Keratinocyte (primary cell): ENCODE measurements around the gene ATP6V1C2. TPM values are rescaled to one million over a fixed set of nuclear protein-coding genes. Genes with fewer than 3 reads are reported as not detected.
A peak's percentile ranks its signal among the peaks of the same experiment; 100 is the strongest.

Source experiments
- DNase-seq: peaks from one replicate; pipeline ENCODE4 v3.0.0-alpha.2; 2011; ENCODE audit warnings: low read depth, missing footprints, low spot score
- FAIRE-seq: peaks from 2 replicates; lab custom pipeline; 2011; peaks lifted over from hg19 to GRCh38; lab: Jason Lieb, UNC
- H2AFZ ChIP-seq: 2 replicates; pipeline ENCODE4 v1.6.0; 2012; ENCODE audit warnings: low read length, control low read depth, inconsistent platforms; ENCODE audit not compliant: control insufficient read depth
- H3K27ac ChIP-seq: 2 replicates; pipeline ENCODE4 v1.5.1; 2011; ENCODE audit warnings: low read length; ENCODE audit not compliant: control insufficient read depth, insufficient read depth
- H3K27me3 ChIP-seq: 3 replicates; pipeline ENCODE4 v1.6.0; 2011; ENCODE audit warnings: low read length; ENCODE audit not compliant: control insufficient read depth, insufficient read depth; ENCODE audit errors: extremely low read depth
- H3K36me3 ChIP-seq, 2 experiments: 2 replicates in 1 of 2; 3 replicates in 1 of 2; pipeline ENCODE4 v1.5.1; 2011; ENCODE audit warnings: low read length in 2 of 2, mild to moderate bottlenecking in 1 of 2; ENCODE audit not compliant: control insufficient read depth in 2 of 2, insufficient read depth in 2 of 2; ENCODE audit errors: extremely low read depth in 1 of 2
- H3K4me1 ChIP-seq: 3 replicates; pipeline ENCODE4 v1.5.1; 2011; ENCODE audit warnings: low read length; ENCODE audit not compliant: control insufficient read depth, insufficient read depth; ENCODE audit errors: extremely low read depth
- H3K4me2 ChIP-seq: 3 replicates; pipeline ENCODE4 v1.6.0; 2011; ENCODE audit warnings: low read depth, low read length; ENCODE audit not compliant: control insufficient read depth, insufficient read depth; ENCODE audit errors: extremely low read depth
- H3K4me3 ChIP-seq, 3 experiments: fragments of 200-600 bp in 1 of 3; sonication (generic) in 1 of 3; 2 replicates in 2 of 3; 3 replicates in 1 of 3; pipeline ENCODE4 v1.5.1; 2011 to 2016; ENCODE audit warnings: low read length in 3 of 3, mild to moderate bottlenecking in 3 of 3, control low read depth in 2 of 3, inconsistent platforms in 1 of 3, low read depth in 1 of 3, mixed read lengths in 1 of 3, mixed run types in 1 of 3, moderate library complexity in 1 of 3; ENCODE audit not compliant: control insufficient read depth in 2 of 3, insufficient read depth in 2 of 3; ENCODE audit errors: extremely low read depth in 1 of 3
- H3K79me2 ChIP-seq: 2 replicates; pipeline ENCODE4 v1.6.0; 2012; ENCODE audit warnings: low read length; ENCODE audit not compliant: control insufficient read depth, insufficient read depth
- H3K9ac ChIP-seq: 3 replicates; pipeline ENCODE4 v1.6.0; 2011; ENCODE audit warnings: low read length; ENCODE audit not compliant: control insufficient read depth, insufficient read depth; ENCODE audit errors: extremely low read depth
- H3K9me1 ChIP-seq: 3 replicates; pipeline ENCODE4 v1.6.0; 2011; ENCODE audit warnings: low read length; ENCODE audit not compliant: control insufficient read depth, insufficient read depth; ENCODE audit errors: extremely low read depth
- H3K9me3 ChIP-seq: 2 replicates; pipeline ENCODE4 v1.5.1; 2012; ENCODE audit warnings: low read depth, low read length; ENCODE audit not compliant: control insufficient read depth
- H4K20me1 ChIP-seq: 3 replicates; pipeline ENCODE4 v1.6.0; 2011; ENCODE audit warnings: low read length; ENCODE audit not compliant: control insufficient read depth, insufficient read depth; ENCODE audit errors: extremely low read depth
- CTCF ChIP-seq, 3 experiments: IDR thresholded peaks in 1 of 3; conservative IDR thresholded peaks in 1 of 3; optimal IDR thresholded peaks in 1 of 3; 2 replicates in 2 of 3; 3 replicates in 1 of 3; pipeline versions ENCODE3 to v1.5.1; 2011; ENCODE audit warnings: low read length in 3 of 3, mild to moderate bottlenecking in 3 of 3, moderate library complexity in 2 of 3, control low read depth in 1 of 3, inconsistent platforms in 1 of 3; ENCODE audit not compliant: insufficient read depth in 2 of 3; ENCODE audit errors: extremely low read depth in 1 of 3
- EZH2 ChIP-seq: IDR thresholded peaks from one replicate; pipeline ENCODE4 v1.6.1; 2012; ENCODE audit warnings: inconsistent platforms, mild to moderate bottlenecking, low read length, moderate library complexity
- dilution Hi-C: fragments of 300-500 bp; cut with MboI; formaldehyde crosslinking; loops from one replicate; pipeline ENCODE4 v1.7.0; 2020; ENCODE audit warnings: low sequenced_read_pairs; ENCODE audit not compliant: extremely low pct_ligation_motif_present
- polyA plus RNA-seq, 5 experiments: library from polyadenylated mRNA; depleted of rRNA in 3 of 5; stranded (reverse) in 3 of 5; stranded (forward) in 1 of 5; unstranded in 1 of 5; fragments of >200 nt; gene quantifications; 1 replicate in 1 of 5; 2 replicates in 3 of 5; 3 replicates in 1 of 5; pipeline versions ENCODE4 v1.2.1 to v1.2.3, GENCODE V29; 2011 to 2012; ENCODE audit warnings: missing spikeins in 2 of 5, low read depth in 1 of 5, low replicate concordance in 1 of 5

ATP6V1C2 gene
- polyA plus RNA-seq, 1 donor (not counting 4 experiments of a cell fraction or from before 2014, with no cell fraction given), result 0.55 TPM

- no peaks in the 10 kb centered on the region for H3K79me2 ChIP-seq
- H3K27me3 ChIP-seq, result peaks cover 14% of the 10 kb centered on the region
- FAIRE-seq (no peak), DNase-seq (no peak)
- dilution Hi-C loops, result no loop called here
- no peaks in the 10 kb centered on the region for H3K36me3 ChIP-seq
- no peak overlapping the region for H3K4me2 ChIP-seq
- TF ChIP-seq CTCF (optimal IDR thresholded peaks at IDR 0.05 in 1 of 3, IDR thresholded peaks at IDR 0.05 in 1 of 3, conservative IDR thresholded peaks at IDR 0.05 in 1 of 3; ENCODE audit: extremely low read depth in 1 of 3, insufficient read depth in 2 of 3, low read length in 3 of 3), result no peak
- TF ChIP-seq EZH2, result no peak
- H2AFZ ChIP-seq, result peak overlapping the region; percentile 41
- no peaks in the 10 kb centered on the region for H3K9me3 ChIP-seq
- no peak overlapping the region for H3K4me3 ChIP-seq
- no peak overlapping the region for H3K27ac ChIP-seq
- no peak overlapping the region for H3K9ac ChIP-seq
- H3K4me1 ChIP-seq, result peaks cover 26% of the 10 kb centered on the region
- H3K9me1 ChIP-seq, result no peaks in the 10 kb centered on the region
- H4K20me1 ChIP-seq, result no peaks in the 10 kb centered on the region
Measured at GRCh38 chr2:10716581-10716980, 4.8 kb upstream of the ATP6V1C2 start.

GRCh38 chr2:10717628-10718027 lies 3.8 kb upstream of the ATP6V1C2 start:
- peaks cover 27% of the 10 kb centered on the region for H3K4me1 ChIP-seq
- H3K9me3 ChIP-seq, result no peaks in the 10 kb centered on the region
- H3K9ac ChIP-seq, result no peak overlapping the region
- FAIRE-seq (peak; percentile 90), DNase-seq (peak; percentile 17)
- no peaks in the 10 kb centered on the region for H3K79me2 ChIP-seq
- H3K4me2 ChIP-seq, result peak overlapping the region; percentile 72
- H3K27ac ChIP-seq, result no peak overlapping the region
- H3K27me3 ChIP-seq, result peaks cover 25% of the 10 kb centered on the region
- no peaks in the 10 kb centered on the region for H3K36me3 ChIP-seq
- dilution Hi-C loops, result no loop called here
- H3K4me3 ChIP-seq, result no peak overlapping the region
- peak overlapping the region; percentile 41 for H2AFZ ChIP-seq
- H4K20me1 ChIP-seq, result no peaks in the 10 kb centered on the region
- TF ChIP-seq CTCF (optimal IDR thresholded peaks at IDR 0.05 in 1 of 3, IDR thresholded peaks at IDR 0.05 in 1 of 3, conservative IDR thresholded peaks at IDR 0.05 in 1 of 3; ENCODE audit: extremely low read depth in 1 of 3, insufficient read depth in 2 of 3, low read length in 3 of 3), result no peak
- no peak for TF ChIP-seq EZH2
- H3K9me1 ChIP-seq, result no peaks in the 10 kb centered on the region
